ENCODE results near the gene LCN1.
"Not testable (repeated sequence)": the region's sequence is repeated elsewhere in the genome, so short reads cannot be mapped to it uniquely, and the experiment has no call there.

The LCN1 gene

GRCh38 chr9:135505406-135506187, 15.6 kb upstream of the LCN1 start:
- no peak for DNase-seq

GRCh38 chr9:135506327-135507103, 14.7 kb upstream of the LCN1 start:
- no peak for DNase-seq

GRCh38 chr9:135507104-135508035, 13.9 kb upstream of the LCN1 start:
- no peak for DNase-seq

- DNase-seq = no peak
Observed at GRCh38 chr9:135508211-135508820, 12.9 kb upstream of the LCN1 start.

GRCh38 chr9:135509458-135509857, 11.8 kb upstream of the LCN1 start:
- no peak for DNase-seq

GRCh38 chr9:135512241-135512603, 9.0 kb upstream of the LCN1 start:
- no peak for DNase-seq

- no peak for DNase-seq
Observed at GRCh38 chr9:135512904-135513303, 8.3 kb upstream of the LCN1 start.

- DNase-seq = no peak
Observed at GRCh38 chr9:135513351-135513846, 7.8 kb upstream of the LCN1 start.

GRCh38 chr9:135513906-135514305, 7.3 kb upstream of the LCN1 start:
- DNase-seq = not testable (repeated sequence)

- no peak for DNase-seq
Observed at GRCh38 chr9:135514342-135515082, 6.7 kb upstream of the LCN1 start.

- DNase-seq = no peak
Observed at GRCh38 chr9:135515083-135515951, 5.9 kb upstream of the LCN1 start.

GRCh38 chr9:135516132-135516860, 4.9 kb upstream of the LCN1 start:
- no peak for DNase-seq

- no peak for DNase-seq
Observed at GRCh38 chr9:135517407-135517822, 3.8 kb upstream of the LCN1 start.

- DNase-seq = no peak
Observed at GRCh38 chr9:135519179-135519971, 1.9 kb upstream of the LCN1 start.

GRCh38 chr9:135521608-135522095, 412 bp downstream of the LCN1 start:
- no peak for DNase-seq

- DNase-seq = no peak
Observed at GRCh38 chr9:135522137-135522877, 1.1 kb downstream of the LCN1 start.

GRCh38 chr9:135522931-135523330, 1.7 kb downstream of the LCN1 start:
- DNase-seq = no peak

GRCh38 chr9:135523521-135524129, 2.4 kb downstream of the LCN1 start:
- no peak for DNase-seq
